Testis (tissue), 3 donors: Measurements from ENCODE around the gene CAPN9. TPM values are rescaled to one million over a fixed set of nuclear protein-coding genes. Genes with fewer than 3 reads are reported as not detected.
A peak's percentile ranks its signal among the peaks of the same experiment; 100 is the strongest.

Experiments used
- DNase-seq: peaks from one replicate; pipeline ENCODE4 v3.0.0-alpha.2; 2019
- H3K27ac ChIP-seq, 2 donors: fragments of 200-600 bp; sonication (generic); one replicate each; pipeline ENCODE4 v1.5.1; 2019
- H3K27me3 ChIP-seq: fragments of 200-600 bp; sonication (generic); one replicate; pipeline ENCODE4 v1.5.1; 2019
- H3K36me3 ChIP-seq: fragments of 200-600 bp; sonication (generic); one replicate; pipeline ENCODE4 v1.5.1; 2017; ENCODE audit warnings: low read depth; ENCODE audit errors: missing control alignments
- H3K4me1 ChIP-seq: fragments of 200-600 bp; sonication (generic); one replicate; pipeline ENCODE4 v1.5.1; 2019
- H3K4me3 ChIP-seq, 2 donors: fragments of 200-600 bp; sonication (generic); one replicate each; pipeline ENCODE4 v1.5.1; 2017 to 2019
- H3K9me3 ChIP-seq: fragments of 200-600 bp; sonication (generic); one replicate; pipeline ENCODE4 v1.5.1; 2017
- CTCF ChIP-seq, 3 experiments: fragments of 450-650 bp in 2 of 3; fragments of 200-600 bp in 1 of 3; sonication (generic) in 1 of 3; IDR thresholded peaks; one replicate each; pipeline ENCODE4 v1.5.1; 2016 to 2019; ENCODE audit warnings: antibody characterized with exemption in 3 of 3, mild to moderate bottlenecking in 2 of 3, moderate library complexity in 1 of 3
- POLR2A ChIP-seq: fragments of 450-650 bp; IDR thresholded peaks from one replicate; pipeline ENCODE4 v1.6.1; 2017; ENCODE audit warnings: antibody characterized with exemption, mild to moderate bottlenecking, moderate library complexity
- WGBS, 2 donors: methylation state at CpG; one replicate each; pipeline ENCODE4 v1.1.5; 2018; 5-methylcytosine and 5-hydroxymethylcytosine counted together
- intact Hi-C: fragments of 100-400 bp; cut with DNase I; formaldehyde crosslinking; loops from one replicate; pipeline ENCODE4 v1.15.1; 2023; ENCODE audit warnings: low total_unique reads
- polyA plus RNA-seq: library from polyadenylated mRNA; stranded (reverse); fragments of 350-450 nt; fragmentation: Illumina TruSeq; extraction: RNeasy Lipid Tissue Mini Kit (QIAGEN cat#74804); gene quantifications from one replicate; pipeline ENCODE4 v1.2.3, GENCODE V29; 2014; ENCODE audit warnings: low read depth, low replicate concordance; ENCODE audit not compliant: insufficient read depth
- small RNA-seq, 2 donors: library from RNA; depleted of rRNA; stranded (forward); fragments of <200 nt; gene quantifications; one replicate each; pipeline ENCODE3, GENCODE V24; 2016
- total RNA-seq, 2 donors: library from RNA; depleted of rRNA; stranded (reverse); fragments of >200 nt; gene quantifications; one replicate each; pipeline ENCODE4 v1.2.3, GENCODE V29; 2016

CAPN9 gene
- total and polyA plus RNA-seq, 3 donors from 2014 or later: 0.16 to 0.34 (median 0.25) TPM

GRCh38 chr1:230848235-230848634 is 101.0 kb downstream of the CAPN9 start:
- Histone ChIP-seq H3K4me3 (no peak overlapping the region), H3K27me3 (no peaks in the 10 kb centered on the region), H3K4me1 (peaks cover 8% of the 10 kb centered on the region), H3K36me3 (no peaks in the 10 kb centered on the region), H3K27ac (no peak overlapping the region), H3K9me3 (no peaks in the 10 kb centered on the region)
- intact Hi-C loops: no loop called here
- 92 to 95% methylated on average over 3 of the region's 3 CpGs for WGBS, 2 donors
- no peak for DNase-seq
- no peak for TF ChIP-seq POLR2A
- no peak for TF ChIP-seq CTCF (IDR thresholded peaks at IDR 0.05)

DNA sequence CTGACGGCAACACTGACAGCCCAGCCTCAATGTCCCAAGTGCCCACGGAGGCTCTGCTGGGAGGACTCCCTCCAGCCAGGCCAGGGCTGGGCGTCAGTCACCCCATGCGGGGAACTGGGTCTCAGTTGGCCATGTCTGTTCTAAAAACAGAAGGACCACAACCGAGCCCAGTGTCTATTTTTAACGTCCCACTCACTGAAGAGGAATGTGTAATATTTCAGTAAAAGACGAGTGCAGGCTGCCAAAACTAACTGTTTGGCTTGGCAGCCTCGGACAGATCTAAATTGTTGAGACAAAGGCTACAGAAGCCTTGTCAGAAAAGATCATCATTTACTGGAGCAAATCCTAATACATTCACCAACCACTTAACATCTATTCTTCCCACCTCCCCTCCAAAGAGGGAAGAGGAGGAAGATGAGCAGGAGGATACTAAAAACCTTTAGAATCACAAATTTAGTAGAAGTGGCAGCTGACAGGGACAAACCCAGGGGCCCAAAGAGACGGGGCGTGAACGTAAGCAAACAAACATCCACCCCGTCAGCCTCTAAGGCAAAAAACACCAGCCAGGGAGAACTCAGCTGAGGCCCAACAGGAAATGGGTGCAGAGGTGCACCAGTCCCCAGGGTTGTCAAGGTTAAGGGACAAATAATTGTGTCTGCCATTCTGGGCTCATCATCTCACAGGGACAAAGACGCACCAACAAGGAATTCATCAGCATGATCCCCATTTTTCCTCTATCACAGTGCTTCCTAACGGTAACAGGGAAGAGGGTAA is 102.5 kb downstream of the CAPN9 start:
- 43 to 55% methylated on average over 11 to 14 of the region's 14 CpGs for WGBS, 2 donors
- no peak for TF ChIP-seq POLR2A
- TF ChIP-seq CTCF (IDR thresholded peaks at IDR 0.05): no peak
- intact Hi-C loops: no loop called here
- peak; percentile 69 for DNase-seq
- Histone ChIP-seq H3K36me3 (no peaks in the 10 kb centered on the region), H3K4me1 (peaks cover 8% of the 10 kb centered on the region), H3K4me3 (no peak overlapping the region), H3K27me3 (no peaks in the 10 kb centered on the region), H3K27ac (peak overlapping the region in 1 of 2 donors; percentile 31), H3K9me3 (no peaks in the 10 kb centered on the region)

- no peak for DNase-seq
- intact Hi-C loops: no loop called here
- Histone ChIP-seq H3K4me1 (peaks cover 8% of the 10 kb centered on the region), H3K27me3 (no peaks in the 10 kb centered on the region), H3K4me3 (no peak overlapping the region), H3K27ac (no peak overlapping the region), H3K36me3 (no peaks in the 10 kb centered on the region), H3K9me3 (no peaks in the 10 kb centered on the region)
- 73 to 78% methylated on average over 8 of the region's 8 CpGs for WGBS, 2 donors
- TF ChIP-seq CTCF (IDR thresholded peaks at IDR 0.05): no peak
- no peak for TF ChIP-seq POLR2A
These were observed 103.4 kb downstream of the CAPN9 start for GRCh38 chr1:230850547-230850946.

GRCh38 chr1:230851291-230851691 is 104.1 kb downstream of the CAPN9 start:
- 79 to 83% methylated on average over 3 to 5 of the region's 5 CpGs for WGBS, 2 donors
- Histone ChIP-seq H3K4me1 (peaks cover 8% of the 10 kb centered on the region), H3K9me3 (no peaks in the 10 kb centered on the region), H3K36me3 (no peaks in the 10 kb centered on the region), H3K4me3 (no peak overlapping the region), H3K27ac (no peak overlapping the region), H3K27me3 (no peaks in the 10 kb centered on the region)
- no peak for TF ChIP-seq CTCF (IDR thresholded peaks at IDR 0.05)
- DNase-seq: no peak
- intact Hi-C loops: no loop called here

Small RNAs within 50 kb of the gene (small RNA-seq; reads per million reads assigned to genes)
- gene RNA5SP79: 0 reads per million in 2 donors

Other genes with a start within 250 kb of the CAPN9 start
- gene COG2, start 104.9 kb upstream of the CAPN9 start, total RNA-seq: 10 to 100 TPM; 29.4 to 34.6 TPM
- 23.7 TPM for gene COG2, start 104.9 kb upstream of the CAPN9 start, polyA plus RNA-seq
- gene AGT, start 33.3 kb upstream of the CAPN9 start, total RNA-seq: 1 to 10 TPM; 3.3 to 4.6 TPM
- gene AGT, start 33.3 kb upstream of the CAPN9 start, polyA plus RNA-seq: 10.7 TPM
- gene C1orf198, start 121.1 kb downstream of the CAPN9 start, total RNA-seq: 10 to 100 TPM; 14.6 to 26.6 TPM
- 20.2 TPM for gene C1orf198, start 121.1 kb downstream of the CAPN9 start, polyA plus RNA-seq
- gene TTC13, start 231.5 kb downstream of the CAPN9 start, total RNA-seq: 10 to 100 TPM; 10.2 to 18.5 TPM
- gene TTC13, start 231.5 kb downstream of the CAPN9 start, polyA plus RNA-seq: 7.5 TPM
- 10 to 100 TPM; 35.4 to 40.7 TPM for gene ARV1, start 231.7 kb downstream of the CAPN9 start, total RNA-seq
- 71.7 TPM for gene ARV1, start 231.7 kb downstream of the CAPN9 start, polyA plus RNA-seq